ENCODE data around the gene GPC5. TPM values are rescaled to one million over a fixed set of nuclear protein-coding genes. Genes with fewer than 3 reads are reported as not detected.

The GPC5 gene
- total and polyA plus RNA-seq, 7 donors, result 0.23 TPM; not detected in 6

GRCh38 chr13:91710733-91711132 lies 312.3 kb downstream of the GPC5 start:
- no peak for TF ChIP-seq CTCF (IDR thresholded peaks at IDR 0.05)
- intact Hi-C loops (cut with DNase I), result no loop called here
- 75 to 81% (median 80%) methylated on average over 3 of the region's 3 CpGs for WGBS, 3 donors

GRCh38 chr13:91714855-91715254 lies 316.4 kb downstream of the GPC5 start:
- Histone ChIP-seq H3K4me3 (no peak overlapping the region), H3K27ac (no peak overlapping the region), H3K27me3 (ENCODE audit: insufficient read depth in 3 of 3, low read length in 2 of 3) (no peaks in the 10 kb centered on the region), H3K36me3 (ENCODE audit: insufficient read depth in 1 of 2, low read depth in 1 of 2) (no peaks in the 10 kb centered on the region), H3K4me1 (no peaks in the 10 kb centered on the region), H3K9me3 (no peaks in the 10 kb centered on the region)
- intact Hi-C loops (cut with DNase I), result no loop called here
- TF ChIP-seq CTCF (IDR thresholded peaks at IDR 0.05), result no peak
- DNase-seq, result no peak
- no peak for ATAC-seq
- WGBS, 3 donors, result 29 to 32% (median 29%) methylated on average over 3 of the region's 3 CpGs

More at GRCh38 chr13:91710733-91711132, 312.3 kb downstream of the GPC5 start:
- ATAC-seq (no peak), DNase-seq (no peak)
- Histone ChIP-seq H3K36me3 (ENCODE audit: insufficient read depth in 1 of 2, low read depth in 1 of 2) (no peaks in the 10 kb centered on the region), H3K4me1 (no peaks in the 10 kb centered on the region), H3K27ac (no peak overlapping the region), H3K9me3 (no peaks in the 10 kb centered on the region), H3K27me3 (ENCODE audit: insufficient read depth in 3 of 3, low read length in 2 of 3) (no peaks in the 10 kb centered on the region), H3K4me3 (no peak overlapping the region)

GRCh38 chr13:91716436-91717065 lies 318.1 kb downstream of the GPC5 start:
- no peak for ATAC-seq
- H3K4me1 ChIP-seq, result no peaks in the 10 kb centered on the region
- H3K27me3 ChIP-seq (ENCODE audit: insufficient read depth in 3 of 3, low read length in 2 of 3), result no peaks in the 10 kb centered on the region
- H3K36me3 ChIP-seq (ENCODE audit: insufficient read depth in 1 of 2, low read depth in 1 of 2), result no peaks in the 10 kb centered on the region
- 80 to 84% (median 82%) methylated on average over 7 of the region's 7 CpGs for WGBS, 3 donors
- H3K9me3 ChIP-seq, result no peaks in the 10 kb centered on the region
- intact Hi-C loops (cut with DNase I), result no loop called here
- no peak overlapping the region for H3K27ac ChIP-seq
- no peak for TF ChIP-seq CTCF (IDR thresholded peaks at IDR 0.05)
- no peak for DNase-seq
- H3K4me3 ChIP-seq, result no peak overlapping the region

GRCh38 chr13:91719033-91719432 lies 320.6 kb downstream of the GPC5 start:
- Histone ChIP-seq H3K4me3 (no peak overlapping the region), H3K9me3 (no peaks in the 10 kb centered on the region), H3K27me3 (ENCODE audit: insufficient read depth in 3 of 3, low read length in 2 of 3) (no peaks in the 10 kb centered on the region), H3K4me1 (no peaks in the 10 kb centered on the region), H3K27ac (no peak overlapping the region), H3K36me3 (ENCODE audit: insufficient read depth in 1 of 2, low read depth in 1 of 2) (no peaks in the 10 kb centered on the region)
- TF ChIP-seq CTCF (IDR thresholded peaks at IDR 0.05), result no peak
- intact Hi-C loops (cut with DNase I), result no loop called here
- peak in 1 of 2 donors; percentile 9 for DNase-seq
- no peak for ATAC-seq
- WGBS, 3 donors, result 15 to 24% (median 24%) methylated on average over 3 of the region's 3 CpGs

- Histone ChIP-seq H3K4me1 (no peaks in the 10 kb centered on the region), H3K27ac (no peak overlapping the region), H3K27me3 (ENCODE audit: insufficient read depth in 3 of 3, low read length in 2 of 3) (no peaks in the 10 kb centered on the region), H3K36me3 (ENCODE audit: insufficient read depth in 1 of 2, low read depth in 1 of 2) (no peaks in the 10 kb centered on the region), H3K4me3 (no peak overlapping the region), H3K9me3 (no peaks in the 10 kb centered on the region)
- intact Hi-C loops (cut with DNase I), result no loop called here
- no peak for TF ChIP-seq CTCF (IDR thresholded peaks at IDR 0.05)
- no peak for ATAC-seq
- no peak for DNase-seq
- 28 to 41% (median 34%) methylated on average over 3 of the region's 3 CpGs for WGBS, 3 donors
Measured at GRCh38 chr13:91721413-91721812, 323.0 kb downstream of the GPC5 start.
